ENCODE results near the gene SAXO2. TPM values are rescaled to one million over a fixed set of nuclear protein-coding genes. Genes with fewer than 3 reads are reported as not detected.
"Not testable (repeated sequence)": the region's sequence is repeated elsewhere in the genome, so short reads cannot be mapped to it uniquely, and the experiment has no call there.

SAXO2 gene
- total RNA-seq, 1 experiment from 2014 or later, result 1.5 TPM

DNA sequence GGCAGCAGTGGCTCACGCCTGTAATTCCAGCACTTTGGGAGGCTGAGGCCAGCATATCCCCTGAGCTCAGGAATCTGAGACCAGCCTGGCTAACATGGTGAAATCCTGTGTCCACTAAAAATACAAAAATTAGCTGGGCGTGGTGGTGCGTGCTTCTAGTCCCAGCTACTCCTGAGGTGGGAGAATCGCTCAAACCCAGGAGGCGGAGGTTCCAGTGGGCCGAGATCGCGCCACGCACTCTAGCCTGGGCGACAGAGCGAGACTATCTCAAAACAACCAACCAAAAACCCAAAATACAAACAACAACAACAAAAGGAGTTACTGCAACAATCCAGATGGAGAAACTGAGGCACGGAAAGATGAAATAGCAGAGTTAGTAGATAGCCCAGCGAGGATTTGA, 35.4 kb downstream of the SAXO2 start:
- CTCF ChIA-PET, result no interaction called here
- no peaks in the 10 kb centered on the region for H3K36me3 ChIP-seq (ENCODE audit: insufficient read depth, low read length, poor library complexity, severe bottlenecking)
- BruUV-seq (replicated peaks), result no TSS peak
- no peak for DNase-seq (ENCODE audit: low spot score)
- intact Hi-C loops (cut with micrococcal nuclease; ENCODE audit: unreplicated experiment), result no loop called here
- H3K4me3 ChIP-seq (ENCODE audit: low read depth, low read length, poor library complexity, severe bottlenecking), result no peak overlapping the region
- H3K4me1 ChIP-seq (ENCODE audit: insufficient read depth, low read length, poor library complexity, severe bottlenecking), result no peaks in the 10 kb centered on the region
- TF ChIP-seq EZH2 (IDR thresholded peaks at IDR 0.05; ENCODE audit: borderline replicate concordance, low read depth, low read length, poor library complexity, severe bottlenecking), result no peak
- TF ChIP-seq, protein P1, sequence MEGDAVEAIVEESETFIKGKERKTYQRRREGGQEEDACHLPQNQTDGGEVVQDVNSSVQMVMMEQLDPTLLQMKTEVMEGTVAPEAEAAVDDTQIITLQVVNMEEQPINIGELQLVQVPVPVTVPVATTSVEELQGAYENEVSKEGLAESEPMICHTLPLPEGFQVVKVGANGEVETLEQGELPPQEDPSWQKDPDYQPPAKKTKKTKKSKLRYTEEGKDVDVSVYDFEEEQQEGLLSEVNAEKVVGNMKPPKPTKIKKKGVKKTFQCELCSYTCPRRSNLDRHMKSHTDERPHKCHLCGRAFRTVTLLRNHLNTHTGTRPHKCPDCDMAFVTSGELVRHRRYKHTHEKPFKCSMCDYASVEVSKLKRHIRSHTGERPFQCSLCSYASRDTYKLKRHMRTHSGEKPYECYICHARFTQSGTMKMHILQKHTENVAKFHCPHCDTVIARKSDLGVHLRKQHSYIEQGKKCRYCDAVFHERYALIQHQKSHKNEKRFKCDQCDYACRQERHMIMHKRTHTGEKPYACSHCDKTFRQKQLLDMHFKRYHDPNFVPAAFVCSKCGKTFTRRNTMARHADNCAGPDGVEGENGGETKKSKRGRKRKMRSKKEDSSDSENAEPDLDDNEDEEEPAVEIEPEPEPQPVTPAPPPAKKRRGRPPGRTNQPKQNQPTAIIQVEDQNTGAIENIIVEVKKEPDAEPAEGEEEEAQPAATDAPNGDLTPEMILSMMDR (conservative IDR thresholded peaks at IDR 0.05; ENCODE audit: low read depth, low read length), result no peak
- no peaks in the 10 kb centered on the region for H3K27me3 ChIP-seq (replicated peaks; ENCODE audit: insufficient read depth, low read depth, low read length, poor library complexity)
- H3K27ac ChIP-seq (ENCODE audit: low read depth, low read length, poor library complexity, severe bottlenecking), result no peak overlapping the region
- no peaks in the 10 kb centered on the region for H3K9me3 ChIP-seq (ENCODE audit: low read depth, low read length, poor library complexity, severe bottlenecking)
- POLR2A ChIA-PET (ENCODE audit: low non-redundant PET), result no interaction called here

- Histone ChIP-seq H3K27ac (ENCODE audit: low read depth, low read length, poor library complexity, severe bottlenecking) (no peak overlapping the region), H3K27me3 (replicated peaks; ENCODE audit: insufficient read depth, low read depth, low read length, poor library complexity) (no peaks in the 10 kb centered on the region), H3K4me3 (ENCODE audit: low read depth, low read length, poor library complexity, severe bottlenecking) (no peak overlapping the region), H3K9me3 (ENCODE audit: low read depth, low read length, poor library complexity, severe bottlenecking) (no peaks in the 10 kb centered on the region), H3K4me1 (ENCODE audit: insufficient read depth, low read length, poor library complexity, severe bottlenecking) (no peaks in the 10 kb centered on the region), H3K36me3 (ENCODE audit: insufficient read depth, low read length, poor library complexity, severe bottlenecking) (no peaks in the 10 kb centered on the region)
- intact Hi-C loops (cut with micrococcal nuclease; ENCODE audit: unreplicated experiment), result no loop called here
- DNase-seq (ENCODE audit: low spot score), result no peak
- no TSS peak for BruUV-seq (replicated peaks)
- ChIA-PET CTCF (no interaction called here), POLR2A (ENCODE audit: low non-redundant PET) (interaction anchor here (0.6 kb wide), 1 partner anchor 1353 kb away, joined by 10 read pairs; no protein-coding TSS in a partner anchor)
- TF ChIP-seq, protein P1 (conservative IDR thresholded peaks at IDR 0.05; ENCODE audit: low read depth, low read length), result no peak
- TF ChIP-seq EZH2 (IDR thresholded peaks at IDR 0.05; ENCODE audit: borderline replicate concordance, low read depth, low read length, poor library complexity, severe bottlenecking), result no peak
These were observed 35.9 kb downstream of the SAXO2 start for GRCh38 chr15:82298520-82298919.

DNA sequence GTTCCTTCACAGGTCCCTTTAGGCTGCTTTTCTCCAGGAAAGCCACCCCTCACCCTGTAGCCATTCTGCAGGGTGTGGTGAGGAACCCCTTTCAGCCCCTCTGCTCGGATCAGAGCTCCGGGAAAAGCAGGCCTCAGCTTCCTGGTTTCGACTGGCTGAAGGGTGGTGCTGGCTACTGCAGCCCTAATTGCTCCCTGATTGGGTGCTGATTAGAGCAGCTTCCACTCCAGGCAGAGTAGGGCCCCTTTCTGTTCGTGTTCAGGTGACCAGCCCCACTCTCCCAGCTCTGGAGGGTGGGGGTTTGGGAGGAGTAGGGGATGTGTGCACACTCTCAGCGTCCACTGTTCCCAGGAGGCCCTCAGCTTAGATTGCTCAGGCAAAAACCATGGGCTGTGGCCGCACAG, 36.9 kb downstream of the SAXO2 start:
- H3K36me3 ChIP-seq (ENCODE audit: insufficient read depth, low read length, poor library complexity, severe bottlenecking); H3K27ac ChIP-seq (ENCODE audit: low read depth, low read length, poor library complexity, severe bottlenecking); H3K4me3 ChIP-seq (ENCODE audit: low read depth, low read length, poor library complexity, severe bottlenecking); CTCF ChIA-PET; BruUV-seq (replicated peaks); H3K27me3 ChIP-seq (replicated peaks; ENCODE audit: insufficient read depth, low read depth, low read length, poor library complexity); H3K9me3 ChIP-seq (ENCODE audit: low read depth, low read length, poor library complexity, severe bottlenecking); DNase-seq (ENCODE audit: low spot score); intact Hi-C loops (cut with micrococcal nuclease; ENCODE audit: unreplicated experiment); H3K4me1 ChIP-seq (ENCODE audit: insufficient read depth, low read length, poor library complexity, severe bottlenecking); POLR2A ChIA-PET (ENCODE audit: low non-redundant PET): not testable (repeated sequence)

DNA sequence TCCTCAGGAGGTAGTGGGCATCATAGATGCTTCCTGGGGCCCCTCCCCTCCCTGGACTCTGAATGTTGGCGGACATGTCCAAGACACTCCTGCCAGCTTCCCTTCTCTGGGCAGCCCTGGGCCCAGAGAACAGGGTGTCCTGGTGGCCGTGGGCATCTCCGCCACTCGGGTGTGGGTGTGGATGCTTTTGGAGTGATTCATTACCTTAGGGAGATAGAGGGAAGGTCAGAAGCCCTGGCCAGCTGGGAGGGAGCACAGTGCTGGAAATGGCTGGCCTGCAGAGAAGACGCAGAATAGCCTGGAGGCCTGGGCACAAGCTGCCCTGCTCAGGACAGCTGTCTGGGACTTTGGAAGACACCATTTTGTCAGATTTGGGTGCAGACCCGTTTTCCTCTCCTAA, 37.7 kb downstream of the SAXO2 start:
- H3K36me3 ChIP-seq (ENCODE audit: insufficient read depth, low read length, poor library complexity, severe bottlenecking); BruUV-seq (replicated peaks); H3K4me3 ChIP-seq (ENCODE audit: low read depth, low read length, poor library complexity, severe bottlenecking); DNase-seq (ENCODE audit: low spot score); CTCF ChIA-PET; H3K27me3 ChIP-seq (replicated peaks; ENCODE audit: insufficient read depth, low read depth, low read length, poor library complexity); H3K4me1 ChIP-seq (ENCODE audit: insufficient read depth, low read length, poor library complexity, severe bottlenecking); H3K27ac ChIP-seq (ENCODE audit: low read depth, low read length, poor library complexity, severe bottlenecking); H3K9me3 ChIP-seq (ENCODE audit: low read depth, low read length, poor library complexity, severe bottlenecking); intact Hi-C loops (cut with micrococcal nuclease; ENCODE audit: unreplicated experiment); POLR2A ChIA-PET (ENCODE audit: low non-redundant PET): not testable (repeated sequence)

All from A673 (cell line).